Tibial nerve (tissue), 4 donors: Measurements from ENCODE around the gene ITGAV. TPM values are rescaled to one million over a fixed set of nuclear protein-coding genes. Genes with fewer than 3 reads are reported as not detected.

Experiments used
- DNase-seq, 2 donors: peaks; one replicate each; pipeline ENCODE4 v3.0.0-alpha.2; 2019; ENCODE audit warnings: low spot score in 2 of 2
- H3K27ac ChIP-seq, 4 donors: fragments of 200-600 bp; sonication (generic) in 3 of 4; one replicate each; pipeline ENCODE4 v1.5.1; 2017 to 2019; ENCODE audit warnings: mild to moderate bottlenecking in 1 of 4
- H3K27me3 ChIP-seq, 2 donors: fragments of 200-600 bp; sonication (generic) in 1 of 2; one replicate each; pipeline versions ENCODE4 v1.5.1 to v1.6.0; 2017 to 2019
- H3K36me3 ChIP-seq, 3 donors: fragments of 200-600 bp; sonication (generic); one replicate each; pipeline ENCODE4 v1.5.1; 2018 to 2019
- H3K4me1 ChIP-seq, 4 donors: fragments of 200-600 bp; sonication (generic) in 3 of 4; one replicate each; pipeline ENCODE4 v1.5.1; 2017 to 2019
- H3K4me3 ChIP-seq, 4 donors: fragments of 200-600 bp; sonication (generic) in 3 of 4; one replicate each; pipeline ENCODE4 v1.5.1; 2017 to 2019; ENCODE audit warnings: mild to moderate bottlenecking in 1 of 4, moderate library complexity in 1 of 4
- H3K9me3 ChIP-seq, 4 donors: fragments of 200-600 bp; sonication (generic) in 3 of 4; one replicate each; pipeline ENCODE4 v1.5.1; 2017 to 2019
- CTCF ChIP-seq, 5 experiments: fragments of 200-600 bp in 3 of 5; fragments of 450-650 bp in 2 of 5; sonication (generic) in 3 of 5; IDR thresholded peaks; one replicate each; pipeline ENCODE4 v1.5.1; 2016 to 2019; ENCODE audit warnings: antibody characterized with exemption in 5 of 5, mild to moderate bottlenecking in 3 of 5, moderate library complexity in 2 of 5
- EP300 ChIP-seq, 2 donors: sonication (generic); formaldehyde crosslinking; IDR thresholded peaks; one replicate each; pipeline ENCODE4 v1.6.1; 2017; ENCODE audit warnings: antibody characterized with exemption in 2 of 2, mild to moderate bottlenecking in 1 of 2
- POLR2A ChIP-seq, 2 donors: fragments of 450-650 bp; IDR thresholded peaks; one replicate each; pipeline ENCODE4 v1.6.1; 2017; ENCODE audit warnings: antibody characterized with exemption in 2 of 2, mild to moderate bottlenecking in 2 of 2, moderate library complexity in 2 of 2
- WGBS, 2 donors: methylation state at CpG; one replicate each; pipeline ENCODE4 v1.1.5; 2018; 5-methylcytosine and 5-hydroxymethylcytosine counted together
- total RNA-seq, 4 donors: library from RNA; depleted of rRNA; stranded (reverse); fragments of >200 nt; gene quantifications; one replicate each; pipeline ENCODE4 v1.1.0, GENCODE V29; 2016

Gene ITGAV
- total RNA-seq, 4 donors from 2014 or later: 97.1 to 114 (median 100) TPM

- 64 to 84% methylated on average over 1 of the region's 1 CpG for WGBS, 2 donors
- DNase-seq: no peak
- Histone ChIP-seq H3K9me3 (no peaks in the 10 kb centered on the region), H3K4me1 (no peaks in the 10 kb centered on the region), H3K36me3 (peaks cover 0 to 64% (median 0%) of the 10 kb centered on the region in 3 donors), H3K4me3 (no peak overlapping the region), H3K27ac (no peak overlapping the region), H3K27me3 (no peaks in the 10 kb centered on the region)
- TF ChIP-seq CTCF (IDR thresholded peaks at IDR 0.05): no peak
- TF ChIP-seq POLR2A (IDR thresholded peaks at IDR 0.05): no peak
- no peak for TF ChIP-seq EP300 (IDR thresholded peaks at IDR 0.05)
Measured at GRCh38 chr2:186653511-186653910, 63.7 kb downstream of the ITGAV start.

- Histone ChIP-seq H3K9me3 (no peaks in the 10 kb centered on the region), H3K4me1 (no peaks in the 10 kb centered on the region), H3K36me3 (peaks cover 0 to 62% (median 0%) of the 10 kb centered on the region in 3 donors), H3K27me3 (no peaks in the 10 kb centered on the region), H3K27ac (no peak overlapping the region), H3K4me3 (no peak overlapping the region)
- no peak for DNase-seq
- TF ChIP-seq CTCF (IDR thresholded peaks at IDR 0.05): no peak
- no peak for TF ChIP-seq POLR2A (IDR thresholded peaks at IDR 0.05)
- no peak for TF ChIP-seq EP300 (IDR thresholded peaks at IDR 0.05)
Measured at GRCh38 chr2:186659383-186659782, 69.5 kb downstream of the ITGAV start.

- TF ChIP-seq POLR2A (IDR thresholded peaks at IDR 0.05): no peak
- TF ChIP-seq EP300 (IDR thresholded peaks at IDR 0.05): no peak
- no peak for TF ChIP-seq CTCF (IDR thresholded peaks at IDR 0.05)
- H3K36me3 ChIP-seq: peaks cover 0 to 64% (median 9%) of the 10 kb centered on the region in 3 donors
- H3K27me3 ChIP-seq: no peaks in the 10 kb centered on the region
- no peaks in the 10 kb centered on the region for H3K9me3 ChIP-seq
- no peak for DNase-seq
- no peak overlapping the region for H3K4me3 ChIP-seq
- H3K27ac ChIP-seq: no peak overlapping the region
- WGBS, 2 donors: 87 to 94% methylated on average over 5 of the region's 5 CpGs
- H3K4me1 ChIP-seq: no peaks in the 10 kb centered on the region
Measured at GRCh38 chr2:186664385-186665043, 74.7 kb downstream of the ITGAV start.

- TF ChIP-seq EP300 (IDR thresholded peaks at IDR 0.05): no peak
- no peak for TF ChIP-seq CTCF (IDR thresholded peaks at IDR 0.05)
- no peak for TF ChIP-seq POLR2A (IDR thresholded peaks at IDR 0.05)
- H3K27me3 ChIP-seq: no peaks in the 10 kb centered on the region
- no peak for DNase-seq
- WGBS, 2 donors: 72 to 88% methylated on average over 1 of the region's 1 CpG
- H3K4me3 ChIP-seq: no peak overlapping the region
- H3K36me3 ChIP-seq: peaks cover 0 to 94% (median 29%) of the 10 kb centered on the region in 3 donors
- H3K27ac ChIP-seq: no peak overlapping the region
- peaks cover 0 to 21% (median 0%) of the 10 kb centered on the region in 4 donors for H3K9me3 ChIP-seq
- no peaks in the 10 kb centered on the region for H3K4me1 ChIP-seq
Measured at GRCh38 chr2:186669146-186669545, 79.3 kb downstream of the ITGAV start.

- H3K27me3 ChIP-seq: no peaks in the 10 kb centered on the region
- H3K4me3 ChIP-seq: no peak overlapping the region
- no peak overlapping the region for H3K27ac ChIP-seq
- 89 to 91% methylated on average over 2 of the region's 2 CpGs for WGBS, 2 donors
- peaks cover 0 to 21% (median 0%) of the 10 kb centered on the region in 4 donors for H3K9me3 ChIP-seq
- H3K36me3 ChIP-seq: peaks cover 0 to 92% (median 26%) of the 10 kb centered on the region in 3 donors
- no peak for DNase-seq
- H3K4me1 ChIP-seq: no peaks in the 10 kb centered on the region
- TF ChIP-seq CTCF (IDR thresholded peaks at IDR 0.05) (no peak), EP300 (IDR thresholded peaks at IDR 0.05) (no peak), POLR2A (IDR thresholded peaks at IDR 0.05) (no peak)
Measured at GRCh38 chr2:186670831-186671230, 81.0 kb downstream of the ITGAV start.
